ENCODE measurements around the gene SEMA6A. TPM values are rescaled to one million over a fixed set of nuclear protein-coding genes. Genes with fewer than 3 reads are reported as not detected.

The SEMA6A gene
- total RNA-seq, 2 donors from 2014 or later = 3.9 to 4.4 TPM

DNA sequence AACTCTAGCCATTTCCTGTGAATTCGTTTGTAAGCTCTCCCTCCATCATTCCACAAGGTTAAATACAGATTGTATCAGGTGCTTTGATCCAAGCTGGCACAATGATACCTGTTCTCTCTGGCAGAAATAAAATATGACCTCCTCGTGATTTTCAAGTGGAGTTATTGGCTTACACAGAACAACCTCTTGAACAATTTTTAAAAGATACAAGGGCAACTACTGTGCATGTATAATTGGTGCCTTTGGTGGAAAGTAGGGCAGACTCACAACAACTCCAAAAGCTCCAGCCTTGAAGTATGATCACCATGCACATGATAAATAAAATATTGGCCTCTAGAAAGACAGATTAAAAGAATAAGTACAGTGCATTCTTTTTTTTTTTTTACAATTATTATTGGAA is 106.0 kb downstream of the SEMA6A start:
- no peak overlapping the region for H3K27ac ChIP-seq
- no peaks in the 10 kb centered on the region for H3K27me3 ChIP-seq
- H3K36me3 ChIP-seq = no peaks in the 10 kb centered on the region
- no peaks in the 10 kb centered on the region for H3K4me1 ChIP-seq
- no peak for DNase-seq (ENCODE audit: low spot score)
- H3K9me3 ChIP-seq = peaks cover 0 to 8% of the 10 kb centered on the region in 2 donors
- H3K4me3 ChIP-seq = no peak overlapping the region
- TF ChIP-seq, protein P1, sequence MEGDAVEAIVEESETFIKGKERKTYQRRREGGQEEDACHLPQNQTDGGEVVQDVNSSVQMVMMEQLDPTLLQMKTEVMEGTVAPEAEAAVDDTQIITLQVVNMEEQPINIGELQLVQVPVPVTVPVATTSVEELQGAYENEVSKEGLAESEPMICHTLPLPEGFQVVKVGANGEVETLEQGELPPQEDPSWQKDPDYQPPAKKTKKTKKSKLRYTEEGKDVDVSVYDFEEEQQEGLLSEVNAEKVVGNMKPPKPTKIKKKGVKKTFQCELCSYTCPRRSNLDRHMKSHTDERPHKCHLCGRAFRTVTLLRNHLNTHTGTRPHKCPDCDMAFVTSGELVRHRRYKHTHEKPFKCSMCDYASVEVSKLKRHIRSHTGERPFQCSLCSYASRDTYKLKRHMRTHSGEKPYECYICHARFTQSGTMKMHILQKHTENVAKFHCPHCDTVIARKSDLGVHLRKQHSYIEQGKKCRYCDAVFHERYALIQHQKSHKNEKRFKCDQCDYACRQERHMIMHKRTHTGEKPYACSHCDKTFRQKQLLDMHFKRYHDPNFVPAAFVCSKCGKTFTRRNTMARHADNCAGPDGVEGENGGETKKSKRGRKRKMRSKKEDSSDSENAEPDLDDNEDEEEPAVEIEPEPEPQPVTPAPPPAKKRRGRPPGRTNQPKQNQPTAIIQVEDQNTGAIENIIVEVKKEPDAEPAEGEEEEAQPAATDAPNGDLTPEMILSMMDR (IDR thresholded peaks at IDR 0.05) = no peak

DNA sequence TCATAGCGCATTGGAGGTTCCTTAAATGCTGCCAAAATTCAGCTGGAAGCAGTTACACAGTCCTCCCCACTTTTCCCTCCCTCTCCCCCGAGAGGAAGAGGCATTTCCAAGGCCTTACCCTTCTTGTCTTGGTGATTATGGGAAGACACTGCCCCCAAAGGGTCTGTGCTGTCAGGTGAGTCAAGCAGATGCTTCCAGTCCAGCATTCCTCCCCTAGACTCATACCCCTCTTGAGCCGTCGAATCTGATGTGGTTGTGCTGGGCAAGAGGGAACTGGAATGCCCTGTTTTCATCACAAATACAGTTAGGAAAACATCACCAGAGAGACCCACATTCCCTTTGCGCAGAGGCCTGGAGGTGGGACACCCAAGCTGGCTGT is 107.2 kb downstream of the SEMA6A start:
- H3K9me3 ChIP-seq = peaks cover 0 to 8% of the 10 kb centered on the region in 2 donors
- H3K27me3 ChIP-seq = no peaks in the 10 kb centered on the region
- H3K4me3 ChIP-seq = no peak overlapping the region
- H3K27ac ChIP-seq = no peak overlapping the region
- TF ChIP-seq, protein P1 (IDR thresholded peaks at IDR 0.05) = no peak
- H3K4me1 ChIP-seq = no peaks in the 10 kb centered on the region
- no peak for DNase-seq (ENCODE audit: low spot score)
- no peaks in the 10 kb centered on the region for H3K36me3 ChIP-seq

DNA sequence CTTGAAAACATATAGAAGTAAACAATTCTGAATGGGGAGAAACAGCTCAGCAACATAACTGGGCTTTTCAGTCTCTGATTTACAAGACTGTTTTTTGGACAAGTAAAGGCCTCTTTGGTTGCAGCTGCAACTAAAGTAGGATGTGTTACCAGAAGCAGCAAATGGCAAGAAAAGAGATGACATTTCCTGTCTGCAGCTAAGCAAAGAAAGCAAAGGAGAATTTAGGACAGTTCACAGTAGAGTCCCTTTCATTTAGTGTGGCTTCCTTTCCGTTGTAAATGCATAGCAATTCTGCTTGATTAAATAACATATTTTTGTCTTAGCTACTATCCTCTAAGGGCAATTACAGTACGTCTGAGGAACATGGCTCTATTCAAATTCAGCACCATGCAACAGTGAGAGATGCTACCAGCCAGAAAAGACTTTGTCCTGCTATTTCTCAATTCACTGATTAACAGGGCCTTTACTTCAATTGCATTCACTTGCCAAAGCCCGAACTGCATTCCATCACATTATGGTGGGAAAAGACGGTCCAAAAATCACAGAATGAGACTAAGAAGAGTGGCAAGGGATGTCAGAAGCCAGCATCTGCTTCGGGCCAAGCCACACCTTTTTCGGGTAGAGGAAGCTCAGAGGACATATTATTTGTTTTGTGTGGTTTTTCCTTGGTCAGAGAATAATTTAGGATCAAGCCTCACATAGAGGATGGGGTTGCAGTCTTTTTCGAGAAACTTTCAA is 107.7 kb downstream of the SEMA6A start:
- Histone ChIP-seq H3K9me3 (peaks cover 0 to 8% of the 10 kb centered on the region in 2 donors), H3K36me3 (no peaks in the 10 kb centered on the region), H3K27me3 (no peaks in the 10 kb centered on the region), H3K4me3 (no peak overlapping the region), H3K27ac (no peak overlapping the region), H3K4me1 (no peaks in the 10 kb centered on the region)
- no peak for DNase-seq (ENCODE audit: low spot score)
- TF ChIP-seq, protein P1 (IDR thresholded peaks at IDR 0.05) = no peak

DNA sequence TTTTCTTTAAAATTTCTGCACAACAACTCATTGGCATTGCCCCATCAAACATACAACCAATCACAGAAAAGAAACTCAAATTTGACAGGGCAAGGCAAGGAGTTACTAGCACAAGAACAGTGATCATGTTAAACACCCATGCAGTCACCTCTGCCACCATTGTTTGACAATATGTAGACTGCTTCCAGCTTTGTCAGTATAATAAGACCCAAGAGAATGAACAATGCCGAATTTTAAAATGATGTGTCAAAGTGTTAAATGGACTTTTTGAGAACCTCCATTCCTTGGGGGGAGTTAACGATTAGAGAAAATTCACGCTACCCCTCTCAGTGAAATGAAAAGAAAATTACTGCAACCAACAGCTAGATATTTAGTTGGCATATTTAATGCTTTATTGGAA is 109.2 kb downstream of the SEMA6A start:
- Histone ChIP-seq H3K9me3 (peaks cover 0 to 8% of the 10 kb centered on the region in 2 donors), H3K36me3 (no peaks in the 10 kb centered on the region), H3K4me1 (no peaks in the 10 kb centered on the region), H3K27ac (no peak overlapping the region), H3K4me3 (no peak overlapping the region), H3K27me3 (no peaks in the 10 kb centered on the region)
- no peak for DNase-seq (ENCODE audit: low spot score)
- TF ChIP-seq, protein P1 (IDR thresholded peaks at IDR 0.05) = no peak

DNA sequence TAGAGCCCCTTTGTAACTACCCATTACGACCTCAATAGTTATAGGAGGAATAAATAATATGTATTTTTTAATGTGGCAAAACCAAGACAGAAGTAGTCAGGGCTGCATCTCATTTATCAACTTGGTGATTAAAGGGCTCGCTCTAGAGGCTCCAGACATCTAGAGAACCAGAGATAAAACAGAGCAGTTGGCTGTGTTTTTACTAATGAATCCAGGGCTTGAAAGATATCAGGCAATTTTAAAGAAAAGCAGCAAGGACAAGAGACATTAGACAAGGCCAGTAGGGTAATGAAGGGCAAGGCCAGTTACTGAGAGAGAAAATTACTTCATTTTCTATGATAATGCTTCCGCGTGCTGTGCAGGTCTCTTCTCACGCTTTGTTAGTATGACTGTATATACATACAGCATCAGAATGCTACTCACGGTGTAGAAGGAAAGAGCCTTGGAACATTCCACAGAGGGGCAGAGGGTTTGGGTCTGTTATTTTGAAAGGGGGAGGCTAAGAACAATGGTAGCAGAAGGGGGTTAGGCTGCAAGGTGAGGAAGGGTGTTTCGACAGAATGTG is 110.4 kb downstream of the SEMA6A start:
- H3K36me3 ChIP-seq = no peaks in the 10 kb centered on the region

More for the DNA sequence above, 110.4 kb downstream of the SEMA6A start:
- Histone ChIP-seq H3K4me3 (no peak overlapping the region), H3K4me1 (no peaks in the 10 kb centered on the region), H3K9me3 (peaks cover 0 to 8% of the 10 kb centered on the region in 2 donors), H3K27me3 (no peaks in the 10 kb centered on the region), H3K27ac (no peak overlapping the region)
- DNase-seq (ENCODE audit: low spot score) = no peak
- TF ChIP-seq, protein P1 (IDR thresholded peaks at IDR 0.05) = no peak

Measured in right atrium auricular region (tissue), 2 donors.